Measurements from ENCODE around the gene AGBL3. TPM values are rescaled to one million over a fixed set of nuclear protein-coding genes. Genes with fewer than 3 reads are reported as not detected.

The AGBL3 gene
- total and polyA plus RNA-seq, 7 experiments from 2014 or later, result 0.51 to 6.6 (median 2.9) TPM

GRCh38 chr7:135129579-135129978 is 143.3 kb downstream of the AGBL3 start:
- Mint-ChIP-seq H3K4me3 (no peak overlapping the region), H3K9me3 (peaks cover 3 to 32% (median 12%) of the 10 kb centered on the region in 11 donors), H3K27me3 (peaks cover 0 to 2% (median 0%) of the 10 kb centered on the region in 5 donors), H3K27ac (no peak overlapping the region), H3K36me3 (peaks cover 2 to 26% (median 9%) of the 10 kb centered on the region in 5 donors), H3K4me1 (peaks cover 0 to 4% (median 0%) of the 10 kb centered on the region in 7 donors)
- no peaks in the 10 kb centered on the region for H3K36me3 ChIP-seq (ENCODE audit: control insufficient read depth in 2 of 3, insufficient read depth in 3 of 3, low read length in 3 of 3)
- no peak overlapping the region for H3K4me3 ChIP-seq (ENCODE audit: low read length)
- no peak overlapping the region for H3K27ac ChIP-seq (ENCODE audit: low read depth, low read length)
- H3K27me3 ChIP-seq (ENCODE audit: control insufficient read depth in 2 of 2, insufficient read depth in 2 of 2, low read length in 2 of 2), result no peaks in the 10 kb centered on the region
- no peaks in the 10 kb centered on the region for H3K4me1 ChIP-seq (ENCODE audit: control insufficient read depth in 2 of 2, insufficient read depth in 2 of 2, low read length in 2 of 2)
- ChIA-PET CTCF (no interaction called here), POLR2A (no interaction called here)
- ATAC-seq, result no peak
- no peak for DNase-seq
- H3K9me3 ChIP-seq (ENCODE audit: control insufficient read depth in 2 of 3, low read length in 3 of 3), result peaks cover 0 to 3% (median 0%) of the 10 kb centered on the region in 3 experiments
- intact Hi-C loops (cut with micrococcal nuclease), result no loop called here

DNA sequence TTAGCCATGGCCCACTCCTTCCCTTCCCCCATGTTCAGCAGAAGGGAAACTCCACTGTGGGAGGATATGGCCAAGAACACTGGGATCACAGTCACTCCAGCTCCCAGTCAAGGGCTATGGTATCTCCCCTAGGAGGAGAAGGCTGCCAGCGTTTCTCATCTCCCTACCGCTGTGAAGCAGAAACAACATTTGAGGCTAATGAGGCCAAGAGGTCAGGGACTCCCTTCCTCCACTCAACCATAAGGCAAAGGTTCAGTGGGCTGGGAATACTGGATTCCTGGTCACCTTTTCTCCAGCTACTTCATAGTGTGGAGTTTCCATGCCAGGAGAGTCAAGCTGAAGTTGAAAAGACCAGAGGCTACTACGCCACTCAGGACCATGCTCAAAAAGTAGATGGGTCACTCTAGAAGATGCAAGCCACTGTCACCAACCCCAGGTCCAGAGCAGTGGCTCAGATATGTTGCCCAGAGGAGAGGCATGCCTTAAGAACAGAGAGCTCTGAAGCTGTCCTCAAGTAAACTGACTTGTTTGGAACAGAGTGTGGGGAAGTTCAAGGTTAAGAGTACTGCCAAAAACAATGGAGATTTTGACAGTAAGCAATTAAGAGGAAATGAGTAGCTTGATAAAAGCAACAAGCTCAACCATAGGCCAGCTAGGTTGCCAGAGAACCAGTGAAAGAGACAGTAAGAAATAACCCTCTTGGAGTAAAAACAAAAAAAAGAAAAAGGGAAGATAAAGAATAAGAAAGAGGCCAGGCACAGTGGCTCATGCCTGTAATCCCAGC is 157.8 kb downstream of the AGBL3 start:
- intact Hi-C loops (cut with micrococcal nuclease), result no loop called here

GRCh38 chr7:135147341-135147898 is 161.1 kb downstream of the AGBL3 start:
- Histone ChIP-seq H3K4me1 (ENCODE audit: control insufficient read depth in 2 of 2, insufficient read depth in 2 of 2, low read length in 2 of 2) (peaks cover 31 to 38% of the 10 kb centered on the region in 2 donors), H3K36me3 (ENCODE audit: control insufficient read depth in 2 of 3, insufficient read depth in 3 of 3, low read length in 3 of 3) (no peaks in the 10 kb centered on the region), H3K27ac (ENCODE audit: low read depth, low read length) (peak overlapping the region; percentile 90), H3K27me3 (ENCODE audit: control insufficient read depth in 2 of 2, insufficient read depth in 2 of 2, low read length in 2 of 2) (no peaks in the 10 kb centered on the region), H3K9me3 (ENCODE audit: control insufficient read depth in 2 of 3, low read length in 3 of 3) (no peaks in the 10 kb centered on the region), H3K4me3 (ENCODE audit: low read length) (peak overlapping the region; percentile 71)
- peaks cover 0 to 41% (median 16%) of the 10 kb centered on the region in 5 donors for H3K36me3 Mint-ChIP-seq
- ATAC-seq (peak; percentile 21), DNase-seq (peak in 7 of 9 donors; percentile 26 to 58 (median 44))
- peak overlapping the region; percentile 93 to 99 (median 97) for H3K27ac Mint-ChIP-seq
- ChIA-PET POLR2A (interaction anchor here (0.6 to 8.4 kb wide), 17 partner anchors 10 to 830 kb away, joined by 3 to 183 read pairs (median 4); partner anchors contain the start of genes AGBL3, BPGM, CYREN and SLC35B4), CTCF (interaction anchor here (0.6 to 3.3 kb wide), 7 partner anchors 10 to 512 kb away, joined by 3 to 31 read pairs (median 4); partner anchors contain the start of genes AGBL3 and CYREN)
- peaks cover 41 to 70% (median 64%) of the 10 kb centered on the region in 7 donors for H3K4me1 Mint-ChIP-seq
- peaks cover 0 to 5% (median 0%) of the 10 kb centered on the region in 11 donors for H3K9me3 Mint-ChIP-seq
- intact Hi-C loops (cut with micrococcal nuclease), result loop anchor here (1.0 to 5.0 kb wide), 5 partner anchors 12 to 831 kb away; partner anchors contain the start of genes AKR1B1 (in 1 of the 2), CYREN (in 1 of the 2) and SLC35B4 (in 1 of the 2)
- H3K4me3 Mint-ChIP-seq, result peak overlapping the region; percentile 83 to 95 (median 92)
- no peaks in the 10 kb centered on the region for H3K27me3 Mint-ChIP-seq

More for the DNA sequence above, 157.8 kb downstream of the AGBL3 start:
- POLR2A ChIA-PET, result interaction anchor here (1.5 to 8.4 kb wide), 2 partner anchors 22 to 157 kb away, joined by 6 to 183 read pairs; partner anchors contain the start of genes AGBL3 and CYREN
- no peaks in the 10 kb centered on the region for H3K27me3 ChIP-seq (ENCODE audit: control insufficient read depth in 2 of 2, insufficient read depth in 2 of 2, low read length in 2 of 2)
- Mint-ChIP-seq H3K36me3 (peaks cover 0 to 24% (median 12%) of the 10 kb centered on the region in 5 donors), H3K27ac (peak overlapping the region in 5 of 9 donors; percentile 57 to 99 (median 71)), H3K27me3 (peaks cover 0 to 8% (median 0%) of the 10 kb centered on the region in 5 donors), H3K4me3 (peak overlapping the region in 2 of 10 donors; percentile 54 to 58), H3K9me3 (peaks cover 0 to 11% (median 2%) of the 10 kb centered on the region in 11 donors), H3K4me1 (peaks cover 20 to 42% (median 33%) of the 10 kb centered on the region in 7 donors)
- no peaks in the 10 kb centered on the region for H3K9me3 ChIP-seq (ENCODE audit: control insufficient read depth in 2 of 3, low read length in 3 of 3)
- H3K4me1 ChIP-seq (ENCODE audit: control insufficient read depth in 2 of 2, insufficient read depth in 2 of 2, low read length in 2 of 2), result peaks cover 20 to 21% of the 10 kb centered on the region in 2 donors
- ATAC-seq, result no peak
- CTCF ChIA-PET, result interaction anchor here (1.5 kb wide), 1 partner anchor 157 kb away, joined by 5 read pairs; the partner anchor contains the start of gene AGBL3
- no peak overlapping the region for H3K4me3 ChIP-seq (ENCODE audit: low read length)
- H3K36me3 ChIP-seq (ENCODE audit: control insufficient read depth in 2 of 3, insufficient read depth in 3 of 3, low read length in 3 of 3), result no peaks in the 10 kb centered on the region
- no peak overlapping the region for H3K27ac ChIP-seq (ENCODE audit: low read depth, low read length)
- DNase-seq, result no peak

- Mint-ChIP-seq H3K27ac (peak within 1 kb of the TSS; percentile 93 to 99 (median 97)), H3K27me3 (no peaks in the 10 kb centered on the region), H3K9me3 (peaks cover 0 to 7% (median 4%) of the 10 kb centered on the region in 11 donors), H3K36me3 (peaks cover 5 to 45% (median 23%) of the 10 kb centered on the region in 5 donors), H3K4me1 (peaks cover 41 to 74% (median 70%) of the 10 kb centered on the region in 7 donors), H3K4me3 (peak within 1 kb of the TSS; percentile 83 to 95 (median 92))
- POLR2A ChIA-PET, result interaction anchor here (0.6 to 8.4 kb wide), 19 partner anchors 10 to 831 kb away, joined by 3 to 183 read pairs (median 3); partner anchors contain the start of genes AGBL3, BPGM, CYREN and SLC35B4
- H3K9me3 ChIP-seq (ENCODE audit: control insufficient read depth in 2 of 3, low read length in 3 of 3), result no peaks in the 10 kb centered on the region
- intact Hi-C loops (cut with micrococcal nuclease), result loop anchor here (1.0 to 5.0 kb wide), 12 partner anchors 11 to 831 kb away; partner anchors contain the start of genes AGBL3 (in 2 of the 2), AKR1B1 (in 2 of the 2), BPGM (in 2 of the 2) and CYREN (in 2 of the 2)
- peaks cover 31 to 38% of the 10 kb centered on the region in 2 donors for H3K4me1 ChIP-seq (ENCODE audit: control insufficient read depth in 2 of 2, insufficient read depth in 2 of 2, low read length in 2 of 2)
- peak within 1 kb of the TSS; percentile 71 for H3K4me3 ChIP-seq (ENCODE audit: low read length)
- peak; percentile 84 for ATAC-seq
- CTCF ChIA-PET, result interaction anchor here (0.6 to 3.3 kb wide), 6 partner anchors 10 to 513 kb away, joined by 3 to 31 read pairs (median 4); partner anchors contain the start of genes AGBL3 and CYREN
- DNase-seq, result peak in 8 of 9 donors; percentile 56 to 88 (median 80)
- H3K27me3 ChIP-seq (ENCODE audit: control insufficient read depth in 2 of 2, insufficient read depth in 2 of 2, low read length in 2 of 2), result no peaks in the 10 kb centered on the region
- peaks cover 0 to 4% (median 0%) of the 10 kb centered on the region in 3 experiments for H3K36me3 ChIP-seq (ENCODE audit: control insufficient read depth in 2 of 3, insufficient read depth in 3 of 3, low read length in 3 of 3)
- peak within 1 kb of the TSS; percentile 90 for H3K27ac ChIP-seq (ENCODE audit: low read depth, low read length)
These were observed 161.8 kb downstream of the AGBL3 start, which contains the start of gene TMEM140 for GRCh38 chr7:135147899-135148721. TMEM140 (plus strand) TSS chr7:135148072; CDS start chr7:135164442, 16,370 bp downstream.

DNA sequence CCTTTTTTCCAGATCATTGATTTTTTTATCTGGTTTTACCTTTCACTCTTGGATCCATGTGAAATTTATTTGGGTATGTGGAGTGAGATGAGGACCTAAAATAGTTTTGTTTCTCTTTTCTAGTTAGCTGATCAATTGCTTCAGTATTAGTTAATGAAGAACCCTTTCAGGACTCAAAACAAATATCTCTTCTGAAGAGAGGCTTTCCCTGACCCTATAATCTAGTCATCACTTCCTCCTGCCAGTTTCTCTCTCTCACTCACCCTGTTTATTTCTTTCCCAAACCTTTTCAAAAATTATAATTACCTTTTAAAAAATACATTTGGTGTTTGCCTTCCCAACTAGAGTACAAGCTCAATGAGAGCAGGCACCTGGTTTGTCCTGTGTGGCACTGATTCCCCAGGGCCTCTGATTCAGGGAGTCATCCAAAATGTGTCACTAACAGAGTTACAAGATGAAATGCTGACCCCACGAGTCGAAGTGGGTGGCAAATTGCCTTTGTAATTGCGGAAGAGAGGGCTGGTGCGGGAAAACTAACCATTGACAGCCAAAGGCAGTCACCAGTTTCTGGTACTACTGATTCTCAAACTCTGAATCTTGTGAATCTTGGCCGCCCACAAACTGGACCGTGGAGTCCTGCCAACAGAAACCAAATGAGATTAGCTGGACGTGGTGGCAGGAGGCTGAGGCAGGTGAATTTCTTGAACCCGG is 163.9 kb downstream of the AGBL3 start:
- H3K4me3 ChIP-seq (ENCODE audit: low read length), result no peak overlapping the region
- ChIA-PET POLR2A (interaction anchor here (0.9 to 8.4 kb wide), 3 partner anchors 16 to 164 kb away, joined by 4 to 183 read pairs (median 10); partner anchors contain the start of genes AGBL3 and CYREN), CTCF (interaction anchor here (1.3 to 1.5 kb wide), 3 partner anchors 21 to 164 kb away, joined by 5 to 6 read pairs (median 5); partner anchors contain the start of genes AGBL3 and CYREN)
- intact Hi-C loops (cut with micrococcal nuclease), result no loop called here
- H3K27ac ChIP-seq (ENCODE audit: low read depth, low read length), result no peak overlapping the region
- Mint-ChIP-seq H3K9me3 (peaks cover 7 to 29% (median 18%) of the 10 kb centered on the region in 11 donors), H3K4me1 (peaks cover 52 to 84% (median 78%) of the 10 kb centered on the region in 7 donors), H3K4me3 (peak overlapping the region; percentile 52 to 95 (median 91)), H3K27ac (peak overlapping the region; percentile 46 to 99 (median 78)), H3K27me3 (no peaks in the 10 kb centered on the region), H3K36me3 (peaks cover 22 to 61% (median 42%) of the 10 kb centered on the region in 5 donors)
- H3K27me3 ChIP-seq (ENCODE audit: control insufficient read depth in 2 of 2, insufficient read depth in 2 of 2, low read length in 2 of 2), result no peaks in the 10 kb centered on the region
- H3K9me3 ChIP-seq (ENCODE audit: control insufficient read depth in 2 of 3, low read length in 3 of 3), result peaks cover 0 to 6% (median 2%) of the 10 kb centered on the region in 3 experiments
- ATAC-seq (no peak), DNase-seq (no peak)
- H3K36me3 ChIP-seq (ENCODE audit: control insufficient read depth in 2 of 3, insufficient read depth in 3 of 3, low read length in 3 of 3), result peaks cover 0 to 4% (median 0%) of the 10 kb centered on the region in 3 experiments
- peaks cover 31 to 37% of the 10 kb centered on the region in 2 donors for H3K4me1 ChIP-seq (ENCODE audit: control insufficient read depth in 2 of 2, insufficient read depth in 2 of 2, low read length in 2 of 2)
